Stimulated activated CD8-positive, alpha-beta memory T cell treated with anti-CD3 and anti-CD28 coated beads, Interleukin-4, amount 100 ng/mL, for 4 hours (primary cell): ENCODE measurements around the gene ZNF618.
"Not testable (repeated sequence)": the region's sequence is repeated elsewhere in the genome, so short reads cannot be mapped to it uniquely, and the experiment has no call there.

ENCODE experiments used
- DNase-seq, 2 donors: peaks; one replicate each; pipeline ENCODE4 v3.0.0-alpha.2; 2020; ENCODE audit warnings: low read depth in 2 of 2, low spot score in 1 of 2

ZNF618 gene

GRCh38 chr9:114078021-114078780 is 202.1 kb downstream of the ZNF618 start, which contains the start of gene AMBP:
Gene AMBP (minus strand): TSS chr9:114078300. CDS start chr9:114078209, 91 bp downstream.
- no peak for DNase-seq

- no peak for DNase-seq
Measured at GRCh38 chr9:114078781-114079156, 202.7 kb downstream of the ZNF618 start.

GRCh38 chr9:114080195-114080772 is 204.2 kb downstream of the ZNF618 start:
- no peak for DNase-seq

GRCh38 chr9:114080773-114081440 is 204.8 kb downstream of the ZNF618 start:
- no peak for DNase-seq

- DNase-seq: no peak
Measured at GRCh38 chr9:114081441-114082016, 205.4 kb downstream of the ZNF618 start.

GRCh38 chr9:114082017-114082762 is 206.1 kb downstream of the ZNF618 start:
- DNase-seq: peak; percentile 47 to 73

GRCh38 chr9:114082763-114083412 is 206.8 kb downstream of the ZNF618 start:
- DNase-seq: not testable (repeated sequence)

GRCh38 chr9:114083666-114084065 is 207.6 kb downstream of the ZNF618 start:
- DNase-seq: no peak

- no peak for DNase-seq
Measured at GRCh38 chr9:114084282-114085073, 208.4 kb downstream of the ZNF618 start.

GRCh38 chr9:114085387-114085789 is 209.3 kb downstream of the ZNF618 start:
- no peak for DNase-seq

- no peak for DNase-seq
Measured at GRCh38 chr9:114086009-114086408, 209.9 kb downstream of the ZNF618 start.

GRCh38 chr9:114086607-114087006 is 210.5 kb downstream of the ZNF618 start:
- DNase-seq: no peak

- DNase-seq: no peak
Measured at GRCh38 chr9:114087721-114088120, 211.6 kb downstream of the ZNF618 start.

- no peak for DNase-seq
Measured at GRCh38 chr9:114088571-114089170, 212.6 kb downstream of the ZNF618 start.

- no peak for DNase-seq
Measured at GRCh38 chr9:114089206-114089840, 213.2 kb downstream of the ZNF618 start.

- no peak for DNase-seq
Measured at GRCh38 chr9:114090798-114091197, 214.7 kb downstream of the ZNF618 start.

GRCh38 chr9:114091711-114092110 is 215.6 kb downstream of the ZNF618 start:
- no peak for DNase-seq

GRCh38 chr9:114092336-114092735 is 216.2 kb downstream of the ZNF618 start:
- no peak for DNase-seq

- DNase-seq: no peak
Measured at GRCh38 chr9:114093031-114093471, 216.9 kb downstream of the ZNF618 start.
